GM12865 (cell line): Measurements from ENCODE around the gene BICDL1.

Experiments used
- DNase-seq: peaks from one replicate; pipeline ENCODE4 v3.0.0; 2010; ENCODE audit warnings: low read depth
- H3K4me3 ChIP-seq: 2 replicates; pipeline ENCODE4 v1.5.1; 2011; ENCODE audit warnings: mild to moderate bottlenecking, low read depth, low read length, control low read depth
- CTCF ChIP-seq: IDR thresholded peaks from 2 replicates; pipeline ENCODE4 v1.5.1; 2011; ENCODE audit warnings: low read length, control low read depth, low read depth, inconsistent platforms; ENCODE audit not compliant: insufficient read depth; ENCODE audit errors: missing control alignments

BICDL1 gene

GRCh38 chr12:120117961-120118320 is 128.9 kb downstream of the BICDL1 start:
- peak overlapping the region; percentile 95 for H3K4me3 ChIP-seq
- DNase-seq: no peak
- TF ChIP-seq CTCF: no peak

DNA sequence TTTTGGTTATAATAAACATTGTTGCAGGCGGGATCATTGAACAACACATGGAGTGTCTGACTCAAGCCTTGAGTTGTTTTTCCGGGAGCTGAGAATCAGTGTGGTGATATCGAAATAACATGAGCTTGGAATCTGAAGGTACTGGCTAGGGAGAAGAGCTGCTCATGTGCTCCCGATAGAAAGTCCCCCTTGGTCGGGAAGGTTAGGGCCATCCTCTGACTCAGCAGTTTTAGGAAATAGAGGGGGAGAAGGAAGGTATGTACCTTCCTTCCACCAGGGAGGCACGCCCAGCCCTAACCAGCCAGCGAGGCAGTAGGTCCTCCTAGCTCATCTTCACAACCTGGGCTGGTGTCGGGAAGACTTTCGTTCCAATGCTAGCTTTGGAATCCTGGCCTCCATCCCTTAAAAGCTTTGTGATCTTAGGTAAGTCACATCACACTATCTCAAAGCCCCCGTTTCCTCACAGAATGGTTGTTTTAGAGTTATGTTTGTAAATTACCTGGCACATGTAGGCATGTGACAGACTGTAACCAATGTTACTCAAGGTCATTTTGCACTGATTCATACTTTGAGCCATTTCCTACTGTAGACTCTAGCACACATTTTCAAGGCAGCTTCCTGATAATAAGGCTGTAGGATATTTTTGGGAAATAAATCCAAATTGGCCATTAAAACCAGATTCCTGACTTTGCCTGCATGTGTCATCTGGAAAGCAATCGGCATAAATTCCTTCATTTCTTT is 129.5 kb downstream of the BICDL1 start:
- peak overlapping the region; percentile 95 for H3K4me3 ChIP-seq
- DNase-seq: peak; percentile 52
- TF ChIP-seq CTCF: no peak

DNA sequence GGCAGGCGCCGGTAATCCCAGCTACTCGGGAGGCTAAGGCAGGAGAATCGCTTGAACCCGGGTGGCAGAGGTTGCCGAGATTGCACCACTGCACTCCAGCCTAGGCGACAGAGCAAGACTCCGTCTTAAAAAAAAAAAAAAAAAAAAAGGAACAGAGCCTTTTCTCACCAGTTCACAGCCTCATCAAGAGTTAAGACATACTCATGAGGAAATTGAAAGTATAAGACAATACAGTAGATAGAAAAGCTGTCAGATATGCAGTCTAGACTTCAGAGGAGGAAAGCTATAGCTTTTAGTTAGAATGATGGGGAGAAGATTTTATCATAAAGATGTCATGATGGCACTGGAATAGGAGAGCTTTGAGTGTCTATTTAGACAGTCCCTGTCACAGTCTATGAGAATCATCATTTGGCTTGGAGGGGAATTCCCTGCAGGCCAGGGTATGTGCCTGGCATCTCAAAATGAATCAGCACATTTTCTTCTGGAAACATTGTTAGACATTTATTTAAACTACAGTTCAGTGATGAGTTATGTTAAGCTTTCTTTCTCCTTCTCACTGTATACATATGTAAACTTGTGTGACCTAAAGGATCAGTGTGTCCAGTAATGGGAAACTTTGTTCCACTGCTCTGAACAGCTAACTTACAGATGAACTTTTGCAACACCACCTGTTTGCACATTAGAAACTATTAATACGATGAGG is 130.4 kb downstream of the BICDL1 start:
- peak; percentile 83 for DNase-seq
- peak overlapping the region; percentile 95 for H3K4me3 ChIP-seq
- TF ChIP-seq CTCF: no peak

- TF ChIP-seq CTCF: no peak
- peak overlapping the region; percentile 42 for H3K4me3 ChIP-seq
- no peak for DNase-seq
These were observed 132.3 kb downstream of the BICDL1 start for GRCh38 chr12:120121343-120121742.

DNA sequence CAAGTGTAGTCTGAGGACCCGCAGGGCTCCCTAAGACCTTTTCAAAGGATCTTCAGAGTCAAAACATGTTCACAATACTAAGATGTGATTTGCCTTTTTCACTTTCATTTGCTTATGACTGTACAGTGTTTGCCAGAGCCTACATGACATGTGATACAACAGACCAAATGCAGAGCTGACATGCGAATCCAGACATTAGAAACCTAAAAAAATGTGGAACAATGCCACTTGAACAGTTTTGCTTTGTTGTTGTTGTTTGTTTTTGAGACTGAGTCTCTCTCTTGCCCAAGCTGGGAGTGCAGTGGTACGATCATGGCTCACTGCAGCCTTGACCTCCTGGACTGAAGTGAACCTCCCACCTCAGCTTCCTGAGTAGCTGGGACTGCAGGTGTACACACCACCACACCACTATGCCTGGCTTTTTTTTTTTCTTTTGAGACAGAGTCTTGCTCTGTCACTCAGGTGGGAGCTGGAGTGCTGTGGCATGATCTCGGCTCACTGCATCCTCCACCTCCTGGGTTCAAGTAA is 132.8 kb downstream of the BICDL1 start:
- peak overlapping the region; percentile 42 for H3K4me3 ChIP-seq
- DNase-seq: peak; percentile 87
- no peak for TF ChIP-seq CTCF

DNA sequence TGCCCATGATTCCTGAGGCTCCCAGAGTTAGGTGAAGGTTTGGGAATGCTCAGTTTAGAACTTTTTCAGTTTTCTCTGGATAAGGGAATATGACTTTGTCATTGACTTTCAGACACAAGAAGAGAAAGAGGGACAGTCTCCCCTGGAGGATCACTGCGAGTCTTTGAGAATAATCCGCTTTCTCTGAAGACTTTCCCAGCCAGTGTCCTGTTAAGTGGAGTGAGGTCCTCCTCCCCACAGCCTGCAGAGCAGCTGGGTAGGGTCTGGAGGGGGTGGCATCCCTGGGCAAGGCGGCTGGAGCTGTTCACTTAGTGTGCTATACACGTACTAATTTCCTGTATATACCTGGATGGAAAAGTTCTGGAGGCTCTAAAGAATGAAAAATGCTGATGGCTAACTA is 136.0 kb downstream of the BICDL1 start:
- TF ChIP-seq CTCF: no peak
- no peak overlapping the region for H3K4me3 ChIP-seq
- no peak for DNase-seq
